H1 (cell line): Measurements from ENCODE around the gene CFAP61. TPM values are rescaled to one million over a fixed set of nuclear protein-coding genes. Genes with fewer than 3 reads are reported as not detected.

Experiments
- CTCF ChIA-PET: fragments of 300-600 bp; sonication (Branson Sonifier 250); formaldehyde crosslinking; loops from one replicate; lab custom pipeline; 2021; ENCODE audit not compliant: partially characterized antibody; lab: Charles Lee
- POLR2A ChIA-PET: fragments of 300-600 bp; sonication (Branson Sonifier 250); formaldehyde crosslinking; loops from one replicate; lab custom pipeline; 2021; ENCODE audit warnings: inconsistent platforms; ENCODE audit not compliant: partially characterized antibody; lab: Charles Lee
- DNase-seq, 2 experiments: peaks; one replicate each; pipeline versions ENCODE4 v3.0.0 to v3.0.0-alpha.2; 2010 to 2022; ENCODE audit warnings: low spot score in 2 of 2, low read depth in 1 of 2, mixed read lengths in 1 of 2
- FAIRE-seq: peaks from 2 replicates; lab custom pipeline; 2011; peaks lifted over from hg19 to GRCh38; lab: Jason Lieb, UNC
- H2AFZ ChIP-seq: 2 replicates; pipeline ENCODE4 v1.8.1; 2012; ENCODE audit warnings: low read length, inconsistent platforms
- H2AK5ac ChIP-seq: 2 replicates; pipeline ENCODE4 v1.6.1; 2013; ENCODE audit warnings: low read depth, low read length
- H2BK120ac ChIP-seq: replicated peaks from 2 replicates; pipeline ENCODE3; 2013; ENCODE audit warnings: low read depth, low read length, inconsistent platforms
- H2BK12ac ChIP-seq: 2 replicates; pipeline ENCODE4 v1.6.1; 2013; ENCODE audit warnings: low read depth, low read length
- H2BK15ac ChIP-seq: 2 replicates; pipeline ENCODE4 v1.6.1; 2013; ENCODE audit warnings: low read length
- H2BK20ac ChIP-seq: 2 replicates; pipeline ENCODE4 v1.6.1; 2013; ENCODE audit warnings: low read length
- H2BK5ac ChIP-seq: 2 replicates; pipeline ENCODE4 v1.6.1; 2013; ENCODE audit warnings: low read depth, low read length
- H3K14ac ChIP-seq: 2 replicates; pipeline ENCODE4 v1.6.1; 2013; ENCODE audit warnings: inconsistent platforms; ENCODE audit not compliant: insufficient read length
- H3K18ac ChIP-seq: 2 replicates; pipeline ENCODE4 v1.6.1; 2013; ENCODE audit warnings: low read length; ENCODE audit errors: extremely low read depth
- H3K23ac ChIP-seq: 2 replicates; pipeline ENCODE4 v1.6.1; 2013; ENCODE audit warnings: inconsistent platforms; ENCODE audit not compliant: insufficient read length
- H3K23me2 ChIP-seq: 2 replicates; pipeline ENCODE4 v1.6.1; 2013; ENCODE audit warnings: low read depth, low read length
- H3K27ac ChIP-seq: 2 replicates; pipeline ENCODE4 v1.6.1; 2011; ENCODE audit warnings: low read depth, low read length, inconsistent platforms
- H3K27me3 ChIP-seq, 4 experiments: replicated peaks in 1 of 4; 1 replicate in 1 of 4; 2 replicates in 3 of 4; pipeline versions ENCODE4 v1.6.1 to v1.8.1; 2011 to 2013; ENCODE audit warnings: low read length in 3 of 4, mild to moderate bottlenecking in 3 of 4, inconsistent platforms in 2 of 4, mixed read lengths in 2 of 4, moderate library complexity in 1 of 4; ENCODE audit not compliant: control insufficient read depth in 3 of 4, insufficient read depth in 3 of 4; ENCODE audit errors: extremely low read depth in 1 of 4
- H3K36me3 ChIP-seq, 4 experiments: 2 replicates each; pipeline versions ENCODE4 v1.6.1 to v1.8.1; 2011 to 2013; ENCODE audit warnings: mild to moderate bottlenecking in 4 of 4, low read length in 3 of 4, moderate library complexity in 2 of 4, control low read depth in 1 of 4, inconsistent platforms in 1 of 4; ENCODE audit not compliant: insufficient read depth in 4 of 4, control insufficient read depth in 2 of 4
- H3K4ac ChIP-seq: replicated peaks from 2 replicates; pipeline ENCODE3; 2013; ENCODE audit warnings: low read length, low read depth, mixed read lengths, inconsistent platforms; ENCODE audit not compliant: insufficient read length
- H3K4me1 ChIP-seq, 4 experiments: replicated peaks in 1 of 4; 1 replicate in 1 of 4; 2 replicates in 3 of 4; pipeline versions ENCODE4 v1.6.1 to v1.8.1; 2011 to 2013; ENCODE audit warnings: low read length in 3 of 4, inconsistent platforms in 2 of 4, mixed read lengths in 1 of 4; ENCODE audit not compliant: insufficient read depth in 4 of 4, control insufficient read depth in 3 of 4
- H3K4me2 ChIP-seq, 2 experiments: 2 replicates each; pipeline versions ENCODE4 v1.6.1 to v1.8.1; 2011 to 2013; ENCODE audit warnings: low read depth in 2 of 2, low read length in 2 of 2, control low read depth in 1 of 2, inconsistent platforms in 1 of 2, mild to moderate bottlenecking in 1 of 2; ENCODE audit not compliant: insufficient read depth in 1 of 2
- H3K4me3 ChIP-seq, 4 experiments: fragments of 200-600, 300-600 bp in 1 of 4; sonication (generic), shearing (Covaris generic), sonication (Bioruptor Twin) in 1 of 4; 2 replicates each; pipeline versions ENCODE4 v1.5.1 to v1.8.1; 2011 to 2016; ENCODE audit warnings: low read length in 4 of 4, low read depth in 3 of 4, control low read depth in 2 of 4, inconsistent platforms in 2 of 4, mild to moderate bottlenecking in 2 of 4, mixed read lengths in 1 of 4, moderate library complexity in 1 of 4; ENCODE audit not compliant: insufficient read depth in 2 of 4; ENCODE audit errors: extremely low read depth in 1 of 4
- H3K56ac ChIP-seq: replicated peaks from 2 replicates; pipeline ENCODE3; 2013; ENCODE audit warnings: low read depth, mild to moderate bottlenecking, mixed read lengths, low read length, inconsistent platforms; ENCODE audit not compliant: insufficient read length
- H3K79me1 ChIP-seq: 2 replicates; pipeline ENCODE4 v1.6.1; 2013; ENCODE audit warnings: low read depth, low read length, control low read depth
- H3K79me2 ChIP-seq, 2 experiments: 2 replicates each; pipeline versions ENCODE4 v1.6.1 to v1.8.1; 2012 to 2013; ENCODE audit warnings: low read length in 2 of 2, mild to moderate bottlenecking in 2 of 2, inconsistent platforms in 1 of 2; ENCODE audit not compliant: insufficient read depth in 2 of 2, control insufficient read depth in 1 of 2
- H3K9ac ChIP-seq, 4 experiments: replicated peaks in 1 of 4; 1 replicate in 1 of 4; 2 replicates in 3 of 4; pipeline versions ENCODE4 v1.6.1 to v1.8.1; 2011 to 2013; ENCODE audit warnings: low read depth in 3 of 4, low read length in 3 of 4, control low read depth in 2 of 4, mild to moderate bottlenecking in 2 of 4, moderate library complexity in 2 of 4, inconsistent platforms in 1 of 4; ENCODE audit errors: extremely low read depth in 1 of 4
- H3K9me3 ChIP-seq, 2 experiments: 2 replicates each; pipeline versions ENCODE4 v1.6.1 to v1.8.1; 2012 to 2013; ENCODE audit warnings: mild to moderate bottlenecking in 2 of 2, moderate library complexity in 2 of 2, control low read depth in 1 of 2, inconsistent platforms in 1 of 2, low read depth in 1 of 2, low read length in 1 of 2, mixed read lengths in 1 of 2; ENCODE audit not compliant: insufficient read depth in 2 of 2
- H4K20me1 ChIP-seq, 2 experiments: replicated peaks in 1 of 2; 2 replicates each; pipeline versions ENCODE3 to v1.8.1; 2011 to 2013; ENCODE audit warnings: inconsistent platforms in 2 of 2, low read length in 2 of 2, mild to moderate bottlenecking in 1 of 2; ENCODE audit not compliant: insufficient read depth in 2 of 2, control insufficient read depth in 1 of 2
- H4K5ac ChIP-seq: 2 replicates; pipeline ENCODE4 v1.6.1; 2013; ENCODE audit warnings: low read length, low read depth, mixed read lengths, inconsistent platforms; ENCODE audit not compliant: insufficient read length
- H4K8ac ChIP-seq: 2 replicates; pipeline ENCODE4 v1.8.0; 2013; ENCODE audit warnings: mild to moderate bottlenecking, moderate library complexity, low read length, inconsistent platforms; ENCODE audit not compliant: insufficient read depth; ENCODE audit errors: extremely low read depth
- H4K91ac ChIP-seq: replicated peaks from 2 replicates; pipeline ENCODE3; 2013; ENCODE audit warnings: low read length, mixed read lengths, inconsistent platforms; ENCODE audit not compliant: insufficient read length
- CTCF ChIP-seq, 3 experiments: IDR thresholded peaks; 1 replicate in 2 of 3; 2 replicates in 1 of 3; pipeline versions ENCODE4 v1.5.1 to v1.6.1; 2011; ENCODE audit warnings: low read length in 3 of 3, mild to moderate bottlenecking in 3 of 3, inconsistent platforms in 2 of 3, low read depth in 1 of 3, moderate library complexity in 1 of 3; ENCODE audit not compliant: insufficient read depth in 1 of 3; ENCODE audit errors: control extremely low read depth in 1 of 3
- FOSL1 ChIP-seq: IDR thresholded peaks from 2 replicates; pipeline ENCODE4 v1.6.1; 2011; ENCODE audit warnings: mild to moderate bottlenecking, low read depth, low read length, moderate library complexity; ENCODE audit not compliant: insufficient read depth
- RAD21 ChIP-seq, 2 experiments: IDR thresholded peaks in 1 of 2; conservative IDR thresholded peaks in 1 of 2; 2 replicates each; pipeline ENCODE4 v1.6.1; 2011; ENCODE audit warnings: low read depth in 2 of 2, low read length in 2 of 2, improper control_type of control experiment in 1 of 2, inconsistent platforms in 1 of 2, mild to moderate bottlenecking in 1 of 2, moderate library complexity in 1 of 2
- SP2 ChIP-seq: IDR thresholded peaks from 2 replicates; pipeline ENCODE4 v1.6.1; 2012; ENCODE audit warnings: mild to moderate bottlenecking, low read length, inconsistent platforms
- SUZ12 ChIP-seq: fragments of 200-600 bp; sonication (generic); IDR thresholded peaks from 2 replicates; pipeline ENCODE4 v1.6.1; 2012; ENCODE audit warnings: mild to moderate bottlenecking, inconsistent platforms, low read length, moderate library complexity, mixed read lengths
- TAF1 ChIP-seq: IDR thresholded peaks from 2 replicates; pipeline ENCODE4 v1.6.1; 2011; ENCODE audit warnings: mild to moderate bottlenecking, low read depth, low read length
- TAF7 ChIP-seq: optimal IDR thresholded peaks from 2 replicates; pipeline ENCODE3; 2011; ENCODE audit warnings: low read depth, mild to moderate bottlenecking, inconsistent platforms, low read length, moderate library complexity, borderline replicate concordance
- USF2 ChIP-seq: IDR thresholded peaks from 2 replicates; pipeline ENCODE4 v1.6.1; 2011; ENCODE audit warnings: low read length, improper control_type of control experiment
- WGBS, 2 experiments: shearing (Covaris generic) in 1 of 2; methylation state at CpG; one replicate each; pipeline versions ENCODE4 v1.1.6 to v1.1.7; 2013 to 2015; ENCODE audit warnings: low lambda C conversion rate in 2 of 2, mixed read lengths in 2 of 2, inconsistent platforms in 1 of 2, low coverage in 1 of 2, missing lambda C conversion rate in 1 of 2; ENCODE audit not compliant: insufficient replicate concordance in 2 of 2, insufficient coverage in 1 of 2, insufficient read length in 1 of 2; ENCODE audit errors: extremely low coverage in 1 of 2, missing lambda C conversion rate in 1 of 2; 5-methylcytosine and 5-hydroxymethylcytosine counted together
- polyA plus RNA-seq, 7 experiments: library from polyadenylated mRNA; depleted of rRNA in 3 of 7; stranded (reverse) in 5 of 7; unstranded in 2 of 7; fragments of >200 nt in 5 of 7; fragments of 200-250 nt in 2 of 7; gene quantifications; 1 replicate in 5 of 7; 2 replicates in 1 of 7; 4 replicates in 1 of 7; pipeline versions ENCODE4 v1.2.1 to v1.2.3, GENCODE V29; 2011 to 2013; ENCODE audit warnings: missing spikeins in 2 of 7, mixed read lengths in 2 of 7
- total RNA-seq: library from RNA; stranded (reverse); fragmentation: NEBNext Ultra II Directional; extraction: Animal tissue kit (Norgen Biotek cat#: 25700); gene quantifications from 2 replicates; pipeline ENCODE4 v1.2.1, GENCODE V29; 2021

The CFAP61 gene
- total and polyA plus RNA-seq, 2 of the 8 experiments (the other 6 are each of a cell fraction or from before 2014, with no cell fraction given): 0.29 to 0.61 TPM

GRCh38 chr20:20211274-20211987 lies 159.1 kb downstream of the CFAP61 start:
- H2BK20ac ChIP-seq: no peak overlapping the region
- no peaks in the 10 kb centered on the region for H3K79me1 ChIP-seq
- H3K4me2 ChIP-seq: no peak overlapping the region
- H3K27me3 ChIP-seq: no peaks in the 10 kb centered on the region
- H3K18ac ChIP-seq: no peak overlapping the region
- H2AFZ ChIP-seq: no peak overlapping the region
- H3K9me3 ChIP-seq: no peaks in the 10 kb centered on the region
- no peak overlapping the region for H4K5ac ChIP-seq
- no peak overlapping the region for H2AK5ac ChIP-seq
- CTCF ChIA-PET: interaction anchor here (1.4 kb wide), 1 partner anchor 26 kb away, joined by 9 read pairs; no protein-coding TSS in a partner anchor
- H2BK5ac ChIP-seq: no peak overlapping the region
- no peak overlapping the region for H3K27ac ChIP-seq
- H4K91ac ChIP-seq: no peak overlapping the region
- no peak overlapping the region for H2BK15ac ChIP-seq
- 86% methylated on average over 5 of the region's 5 CpGs; no CpG with 5 or more reads in 1 of the 2 experiments for WGBS, 2 experiments
- no peak overlapping the region for H2BK12ac ChIP-seq
- no peak overlapping the region for H3K4me3 ChIP-seq
- no peaks in the 10 kb centered on the region for H3K23me2 ChIP-seq
- no peak overlapping the region for H3K23ac ChIP-seq
- no peaks in the 10 kb centered on the region for H3K36me3 ChIP-seq
- H3K56ac ChIP-seq: no peak overlapping the region
- no peak for DNase-seq
- H3K9ac ChIP-seq: no peak overlapping the region
- H3K4ac ChIP-seq: no peak overlapping the region
- no peak overlapping the region for H4K8ac ChIP-seq
- POLR2A ChIA-PET: interaction anchor here (0.7 kb wide), 1 partner anchor 13 kb away, joined by 3 read pairs; no protein-coding TSS in a partner anchor
- no peak overlapping the region for H2BK120ac ChIP-seq
- no peaks in the 10 kb centered on the region for H3K79me2 ChIP-seq
- H3K14ac ChIP-seq: no peak overlapping the region
- FAIRE-seq: no peak
- no peaks in the 10 kb centered on the region for H4K20me1 ChIP-seq
- H3K4me1 ChIP-seq: peaks cover 0 to 3% (median 1%) of the 10 kb centered on the region in 4 experiments; a peak in 3 of 7 replicates
- no peak for TF ChIP-seq TAF7
- TF ChIP-seq SUZ12: no peak
- TF ChIP-seq USF2: no peak
- TF ChIP-seq FOSL1: no peak
- no peak for TF ChIP-seq TAF1
- no peak for TF ChIP-seq CTCF (IDR thresholded peaks at IDR 0.05; ENCODE audit: control extremely low read depth in 1 of 3, insufficient read depth in 1 of 3, low read depth in 1 of 3, low read length in 3 of 3)
- no peak for TF ChIP-seq RAD21 (IDR thresholded peaks at IDR 0.05 in 1 of 2, conservative IDR thresholded peaks at IDR 0.05 in 1 of 2; ENCODE audit: low read depth in 2 of 2, low read length in 2 of 2)
- TF ChIP-seq SP2: no peak
